Heart left ventricle (tissue), 13 donors: ENCODE results near the gene MYL7.

Experiments
- POLR2A ChIP-seq, 2 donors: fragments of 450-650 bp; IDR thresholded peaks; one replicate each; pipeline ENCODE4 v1.6.1; 2017; ENCODE audit warnings: antibody characterized with exemption in 2 of 2, mild to moderate bottlenecking in 2 of 2, moderate library complexity in 2 of 2
- TF ChIP-seq, protein P1 (sequence below), 12 donors: fragments of 200-600 bp; sonication (generic) in 4 of 12; IDR thresholded peaks; one replicate each; pipeline versions ENCODE4 v1.5.0 to v1.8.0; 2018 to 2022; ENCODE audit warnings: antibody characterized with exemption in 12 of 12, mild to moderate bottlenecking in 5 of 12
- donor health status: ischemic (EF 13 %, LVEDD 7.1; RV severe dilation, severe dysfunction).
- donor health status: DM: no; HTN: yes; CAD: no.
- donor health status: DM: no; HTN: no; CAD: no.
- donor health status: ischemic (EF 25% LVEDD 6.9; RV normal size, moderate dysfunction).
- donor health status: ischemic (EF 25% LVEDD 5.7; RV mildly dilated, moderate dysfunction).
- donor health status: ischemic (EF 35%, LVEDD 5.7; RV mildly dilated, moderate dysfunction).
- donor health status: nonischemic (EF 11% LVEDD 7.7; RV severe dilation, severe dysfunction).
- donor health status: DM: yes; HTN: yes; CAD: no.
- donor health status: PGD.
- donor health status: ischemic (EF 29% LVEDD 5.4; RV normal size, mild dysfunction).
- donor health status: nonischemic (EF 23%, LVEDD 6.1; RV moderate dilation, normal function).

DNA sequence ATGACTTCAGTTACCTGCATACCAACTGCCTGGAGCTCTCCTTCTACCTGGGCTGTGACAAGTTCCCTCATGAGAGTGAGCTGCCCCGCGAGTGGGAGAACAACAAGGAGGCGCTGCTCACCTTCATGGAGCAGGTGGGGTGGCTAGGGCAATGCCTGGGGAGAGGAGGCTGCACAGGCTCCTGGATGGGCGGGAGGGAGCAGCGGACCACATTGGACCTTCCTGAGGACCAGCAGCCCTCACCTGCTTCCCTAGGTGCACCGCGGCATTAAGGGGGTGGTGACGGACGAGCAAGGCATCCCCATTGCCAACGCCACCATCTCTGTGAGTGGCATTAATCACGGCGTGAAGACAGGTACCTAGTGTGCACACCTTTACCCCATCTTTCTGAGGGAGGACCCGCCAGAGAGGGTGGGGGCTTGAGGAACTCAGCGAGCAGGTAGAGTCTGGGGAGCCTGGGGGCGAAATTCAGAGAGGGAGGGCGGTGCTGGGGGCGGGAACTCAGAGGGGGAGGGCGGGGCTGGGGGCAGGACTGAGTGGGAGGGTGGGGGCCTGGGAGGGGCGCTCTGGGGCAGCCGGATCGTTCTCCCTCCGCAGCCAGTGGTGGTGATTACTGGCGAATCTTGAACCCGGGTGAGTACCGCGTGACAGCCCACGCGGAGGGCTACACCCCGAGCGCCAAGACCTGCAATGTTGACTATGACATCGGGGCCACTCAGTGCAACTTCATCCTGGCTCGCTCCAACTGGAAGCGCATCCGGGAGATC lies 28.0 kb downstream of the MYL7 start:
- TF ChIP-seq, protein P1, sequence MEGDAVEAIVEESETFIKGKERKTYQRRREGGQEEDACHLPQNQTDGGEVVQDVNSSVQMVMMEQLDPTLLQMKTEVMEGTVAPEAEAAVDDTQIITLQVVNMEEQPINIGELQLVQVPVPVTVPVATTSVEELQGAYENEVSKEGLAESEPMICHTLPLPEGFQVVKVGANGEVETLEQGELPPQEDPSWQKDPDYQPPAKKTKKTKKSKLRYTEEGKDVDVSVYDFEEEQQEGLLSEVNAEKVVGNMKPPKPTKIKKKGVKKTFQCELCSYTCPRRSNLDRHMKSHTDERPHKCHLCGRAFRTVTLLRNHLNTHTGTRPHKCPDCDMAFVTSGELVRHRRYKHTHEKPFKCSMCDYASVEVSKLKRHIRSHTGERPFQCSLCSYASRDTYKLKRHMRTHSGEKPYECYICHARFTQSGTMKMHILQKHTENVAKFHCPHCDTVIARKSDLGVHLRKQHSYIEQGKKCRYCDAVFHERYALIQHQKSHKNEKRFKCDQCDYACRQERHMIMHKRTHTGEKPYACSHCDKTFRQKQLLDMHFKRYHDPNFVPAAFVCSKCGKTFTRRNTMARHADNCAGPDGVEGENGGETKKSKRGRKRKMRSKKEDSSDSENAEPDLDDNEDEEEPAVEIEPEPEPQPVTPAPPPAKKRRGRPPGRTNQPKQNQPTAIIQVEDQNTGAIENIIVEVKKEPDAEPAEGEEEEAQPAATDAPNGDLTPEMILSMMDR (IDR thresholded peaks at IDR 0.05) = no peak
- TF ChIP-seq POLR2A (IDR thresholded peaks at IDR 0.05) = no peak
